DND-41 (cell line): ENCODE results near the gene DCBLD2.

Experiments used
- ATAC-seq: fragments of 200-7000 bp; cut with Tn5 transposase; 3 replicates; pipeline ENCODE4 v1.9.1; 2021; ENCODE audit warnings: low read depth; ENCODE audit not compliant: insufficient read depth
- DNase-seq: peaks from one replicate; pipeline ENCODE4 v3.0.0-alpha.2; 2020
- H2AFZ ChIP-seq: 2 replicates; pipeline ENCODE4 v1.6.0; 2012; ENCODE audit warnings: low read depth, low read length
- H3K27ac ChIP-seq: 2 replicates; pipeline ENCODE4 v1.5.1; 2012; ENCODE audit warnings: low read length, inconsistent platforms
- H3K27me3 ChIP-seq: fragments of 200-600 bp; sonication (generic); 2 replicates; pipeline ENCODE4 v1.6.0; 2012; ENCODE audit warnings: low read length, mild to moderate bottlenecking, inconsistent platforms; ENCODE audit not compliant: insufficient read depth, poor library complexity
- H3K36me3 ChIP-seq: 2 replicates; pipeline ENCODE4 v1.5.1; 2012; ENCODE audit warnings: low read length, inconsistent platforms; ENCODE audit not compliant: insufficient read depth
- H3K4me1 ChIP-seq: 2 replicates; pipeline ENCODE4 v1.5.1; 2012; ENCODE audit warnings: mild to moderate bottlenecking, low read length; ENCODE audit not compliant: insufficient read depth
- H3K4me2 ChIP-seq: 2 replicates; pipeline ENCODE4 v1.6.0; 2012; ENCODE audit warnings: mild to moderate bottlenecking, moderate library complexity, low read length, inconsistent platforms; ENCODE audit not compliant: insufficient read depth
- H3K4me3 ChIP-seq, 2 experiments: fragments of 200-600 bp in 1 of 2; shearing (Covaris generic) in 1 of 2; 2 replicates each; pipeline ENCODE4 v1.5.1; 2012 to 2016; ENCODE audit warnings: inconsistent platforms in 2 of 2, low read length in 2 of 2, mild to moderate bottlenecking in 2 of 2, low read depth in 1 of 2, moderate library complexity in 1 of 2
- H3K79me2 ChIP-seq: 2 replicates; pipeline ENCODE4 v1.6.0; 2012; ENCODE audit warnings: low read length, inconsistent platforms; ENCODE audit not compliant: insufficient read depth
- H3K9ac ChIP-seq: 2 replicates; pipeline ENCODE4 v1.6.0; 2012; ENCODE audit warnings: low read depth, mild to moderate bottlenecking, inconsistent platforms, low read length, moderate library complexity
- H3K9me3 ChIP-seq: 2 replicates; pipeline ENCODE4 v1.5.1; 2012; ENCODE audit warnings: low read length, moderate library complexity, mild to moderate bottlenecking, inconsistent platforms; ENCODE audit not compliant: insufficient read depth, severe bottlenecking
- H4K20me1 ChIP-seq: 2 replicates; pipeline ENCODE4 v1.6.0; 2012; ENCODE audit warnings: low read length; ENCODE audit not compliant: insufficient read depth
- EZH2 ChIP-seq: IDR thresholded peaks from 3 replicates; pipeline ENCODE4 v1.6.1; 2012; ENCODE audit warnings: borderline replicate concordance, low read depth, mild to moderate bottlenecking, moderate library complexity, low read length, inconsistent platforms; ENCODE audit not compliant: severe bottlenecking
- TF ChIP-seq, protein P1 (sequence below): IDR thresholded peaks from 2 replicates; pipeline ENCODE4 v1.5.1; 2012; ENCODE audit warnings: borderline replicate concordance, low read length, moderate library complexity, mild to moderate bottlenecking; ENCODE audit not compliant: poor library complexity, severe bottlenecking; ENCODE audit errors: extremely low read depth

The DCBLD2 gene

DNA sequence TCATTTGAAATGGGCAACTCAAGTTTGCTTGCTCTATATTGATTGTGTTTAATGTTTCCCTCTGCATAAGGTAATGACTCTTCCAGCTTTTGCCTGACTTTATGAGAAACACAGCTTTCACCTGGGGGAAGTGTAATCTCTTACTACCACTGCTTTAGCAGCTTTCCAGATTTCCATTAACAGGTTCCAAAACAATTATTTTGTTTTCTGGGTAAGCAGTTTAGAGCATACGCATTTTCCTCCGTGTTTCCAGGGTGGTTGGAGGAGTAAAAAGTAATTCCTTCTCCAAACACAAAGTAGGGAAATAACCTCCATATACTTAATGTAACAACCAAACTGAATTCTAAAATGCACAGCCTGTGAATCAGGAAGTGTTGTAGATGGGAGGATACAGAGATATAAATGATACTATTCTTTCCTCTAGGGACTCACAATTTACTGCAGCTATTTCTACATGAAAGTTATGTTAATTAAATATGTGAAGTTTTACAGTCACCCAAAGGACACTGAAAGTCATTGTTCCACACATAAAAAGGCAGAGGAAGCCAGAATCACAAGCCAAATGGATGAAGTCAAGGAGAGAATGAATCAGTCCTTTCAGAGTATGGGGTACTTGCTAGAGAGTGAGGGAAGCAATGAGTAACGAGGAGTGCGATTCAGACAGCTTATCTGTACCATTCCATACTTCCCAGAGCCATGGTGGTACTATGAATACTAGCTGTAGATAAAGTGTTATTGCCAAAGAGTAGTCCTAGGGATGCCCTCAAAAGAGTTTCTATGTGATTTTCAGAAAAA lies 121.8 kb downstream of the DCBLD2 start:
- no peaks in the 10 kb centered on the region for H4K20me1 ChIP-seq
- H2AFZ ChIP-seq: no peak overlapping the region
- H3K27ac ChIP-seq: no peak overlapping the region
- H3K4me1 ChIP-seq: no peaks in the 10 kb centered on the region
- H3K36me3 ChIP-seq: peaks cover 30% of the 10 kb centered on the region
- no peak overlapping the region for H3K4me3 ChIP-seq
- H3K9me3 ChIP-seq: no peaks in the 10 kb centered on the region
- H3K27me3 ChIP-seq: no peaks in the 10 kb centered on the region
- TF ChIP-seq EZH2: no peak
- TF ChIP-seq, protein P1, sequence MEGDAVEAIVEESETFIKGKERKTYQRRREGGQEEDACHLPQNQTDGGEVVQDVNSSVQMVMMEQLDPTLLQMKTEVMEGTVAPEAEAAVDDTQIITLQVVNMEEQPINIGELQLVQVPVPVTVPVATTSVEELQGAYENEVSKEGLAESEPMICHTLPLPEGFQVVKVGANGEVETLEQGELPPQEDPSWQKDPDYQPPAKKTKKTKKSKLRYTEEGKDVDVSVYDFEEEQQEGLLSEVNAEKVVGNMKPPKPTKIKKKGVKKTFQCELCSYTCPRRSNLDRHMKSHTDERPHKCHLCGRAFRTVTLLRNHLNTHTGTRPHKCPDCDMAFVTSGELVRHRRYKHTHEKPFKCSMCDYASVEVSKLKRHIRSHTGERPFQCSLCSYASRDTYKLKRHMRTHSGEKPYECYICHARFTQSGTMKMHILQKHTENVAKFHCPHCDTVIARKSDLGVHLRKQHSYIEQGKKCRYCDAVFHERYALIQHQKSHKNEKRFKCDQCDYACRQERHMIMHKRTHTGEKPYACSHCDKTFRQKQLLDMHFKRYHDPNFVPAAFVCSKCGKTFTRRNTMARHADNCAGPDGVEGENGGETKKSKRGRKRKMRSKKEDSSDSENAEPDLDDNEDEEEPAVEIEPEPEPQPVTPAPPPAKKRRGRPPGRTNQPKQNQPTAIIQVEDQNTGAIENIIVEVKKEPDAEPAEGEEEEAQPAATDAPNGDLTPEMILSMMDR: no peak
- no peak for DNase-seq
- no peak for ATAC-seq
- H3K79me2 ChIP-seq: no peaks in the 10 kb centered on the region
- no peak overlapping the region for H3K4me2 ChIP-seq
- no peak overlapping the region for H3K9ac ChIP-seq

DNA sequence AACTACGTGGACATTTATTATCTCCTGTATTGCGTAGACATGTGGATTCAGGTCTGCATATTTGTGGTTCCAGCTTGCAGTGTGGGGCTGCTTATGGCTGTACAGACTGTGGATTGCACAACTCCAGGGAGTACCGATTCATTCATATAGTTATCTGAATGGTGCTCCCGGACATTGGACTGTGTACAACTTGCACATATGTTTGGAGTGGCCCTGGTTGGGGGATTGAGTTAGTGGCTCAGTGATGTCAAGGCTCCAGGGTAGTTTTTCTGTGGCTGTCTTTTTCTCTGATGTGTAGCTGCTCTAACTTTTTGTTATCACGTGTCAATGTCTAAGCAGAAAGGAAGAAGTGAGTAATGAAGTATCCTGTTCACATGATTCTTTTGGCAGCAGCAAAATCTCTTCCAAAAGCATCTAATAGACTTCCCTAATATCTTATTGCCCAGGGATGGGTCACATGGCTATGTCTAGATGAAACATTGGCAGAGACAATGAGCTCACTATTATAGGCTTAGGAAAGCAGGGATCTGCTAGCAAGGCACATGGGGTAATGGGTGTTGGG lies 122.6 kb downstream of the DCBLD2 start:
- Histone ChIP-seq H3K36me3 (peaks cover 27% of the 10 kb centered on the region), H3K9me3 (no peaks in the 10 kb centered on the region), H3K4me2 (no peak overlapping the region), H3K27ac (no peak overlapping the region), H3K4me1 (no peaks in the 10 kb centered on the region), H3K27me3 (no peaks in the 10 kb centered on the region), H3K9ac (no peak overlapping the region), H2AFZ (no peak overlapping the region), H3K79me2 (no peaks in the 10 kb centered on the region), H3K4me3 (no peak overlapping the region), H4K20me1 (no peaks in the 10 kb centered on the region)
- ATAC-seq (no peak), DNase-seq (no peak)
- no peak for TF ChIP-seq EZH2
- TF ChIP-seq, protein P1: no peak

DNA sequence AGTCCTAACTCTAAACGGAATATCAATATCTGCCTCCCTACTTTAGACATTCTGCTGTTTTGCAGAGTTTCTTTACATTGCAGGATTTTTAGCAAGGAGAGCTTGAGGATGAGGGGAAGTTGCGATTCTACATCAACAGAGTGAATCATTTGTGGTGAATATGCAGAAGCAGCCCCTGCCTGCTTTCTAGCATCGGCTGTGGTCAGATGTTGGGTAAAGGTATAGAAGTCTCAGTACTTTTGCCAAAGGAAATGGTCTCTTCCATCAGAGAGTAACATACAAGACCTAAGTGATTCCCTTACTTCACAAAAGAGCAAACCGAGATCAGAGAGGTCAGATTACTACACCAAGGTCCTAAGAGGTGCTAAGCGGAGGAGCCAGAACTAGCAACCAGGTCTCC lies 123.1 kb downstream of the DCBLD2 start:
- Histone ChIP-seq H3K9ac (no peak overlapping the region), H2AFZ (no peak overlapping the region), H4K20me1 (no peaks in the 10 kb centered on the region), H3K79me2 (no peaks in the 10 kb centered on the region), H3K4me2 (no peak overlapping the region), H3K4me3 (no peak overlapping the region), H3K27ac (no peak overlapping the region), H3K4me1 (no peaks in the 10 kb centered on the region), H3K27me3 (no peaks in the 10 kb centered on the region), H3K9me3 (no peaks in the 10 kb centered on the region), H3K36me3 (peaks cover 27% of the 10 kb centered on the region)
- TF ChIP-seq, protein P1: no peak
- TF ChIP-seq EZH2: no peak
- DNase-seq (no peak), ATAC-seq (no peak)
